ENCODE measurements around the gene RIPK1. TPM values are rescaled to one million over a fixed set of nuclear protein-coding genes. Genes with fewer than 3 reads are reported as not detected.
"Not testable (repeated sequence)": the region's sequence is repeated elsewhere in the genome, so short reads cannot be mapped to it uniquely, and the experiment has no call there.

RIPK1 gene
- total and polyA plus RNA-seq, 4 donors: 9.9 to 27.3 (median 22.5) TPM

GRCh38 chr6:3155416-3155815, 87.1 kb downstream of the RIPK1 start:
- H3K9me3 ChIP-seq (ENCODE audit: control insufficient read depth, low read length); ATAC-seq (ENCODE audit: low FRiP score); DNase-seq; H3K27me3 ChIP-seq (ENCODE audit: control insufficient read depth in 1 of 2, insufficient read depth in 2 of 2, low read length in 1 of 2); H3K4me1 ChIP-seq (ENCODE audit: control insufficient read depth in 1 of 2, insufficient read depth in 2 of 2, low read length in 2 of 2); H3K4me3 ChIP-seq (ENCODE audit: low read length in 2 of 2); H3K36me3 ChIP-seq (ENCODE audit: control insufficient read depth in 1 of 2, insufficient read depth in 2 of 2, low read length in 1 of 2); H3K27ac ChIP-seq (ENCODE audit: low read depth in 1 of 2, low read length in 2 of 2): not testable (repeated sequence)
- intact Hi-C loops (cut with DNase I): loop anchor here in 1 of 2 donors (5.0 kb wide), 1 partner anchor 77 kb away; no protein-coding TSS in a partner anchor
- WGBS, 2 donors: 57 to 61% methylated on average over 6 of the region's 6 CpGs

- not testable (repeated sequence) for H3K36me3 ChIP-seq (ENCODE audit: control insufficient read depth in 1 of 2, insufficient read depth in 2 of 2, low read length in 1 of 2); H3K27me3 ChIP-seq (ENCODE audit: control insufficient read depth in 1 of 2, insufficient read depth in 2 of 2, low read length in 1 of 2); H3K9me3 ChIP-seq (ENCODE audit: control insufficient read depth, low read length); H3K4me1 ChIP-seq (ENCODE audit: control insufficient read depth in 1 of 2, insufficient read depth in 2 of 2, low read length in 2 of 2); DNase-seq; H3K27ac ChIP-seq (ENCODE audit: low read depth in 1 of 2, low read length in 2 of 2)
- H3K4me3 ChIP-seq (ENCODE audit: low read length in 2 of 2): peak overlapping the region; percentile 69 to 81
- ATAC-seq (ENCODE audit: low FRiP score): peak; percentile 45
- WGBS, 2 donors: 6 to 7% methylated on average over 27 to 30 of the region's 32 CpGs
- intact Hi-C loops (cut with DNase I): loop anchor here (1.0 to 5.0 kb wide), 3 partner anchors 52 to 95 kb away; no protein-coding TSS in a partner anchor
These were observed 88.2 kb downstream of the RIPK1 start for GRCh38 chr6:3156184-3157130.

- DNase-seq (peak; percentile 92 to 95), ATAC-seq (ENCODE audit: low FRiP score) (peak; percentile 94)
- Histone ChIP-seq H3K36me3 (ENCODE audit: control insufficient read depth in 1 of 2, insufficient read depth in 2 of 2, low read length in 1 of 2) (no peaks in the 10 kb centered on the region), H3K27ac (ENCODE audit: low read depth in 1 of 2, low read length in 2 of 2) (peak within 1 kb of the TSS in 1 of 2 donors; percentile 58), H3K27me3 (ENCODE audit: control insufficient read depth in 1 of 2, insufficient read depth in 2 of 2, low read length in 1 of 2) (peaks cover 0 to 2% of the 10 kb centered on the region in 2 donors), H3K4me3 (ENCODE audit: low read length in 2 of 2) (peak within 1 kb of the TSS; percentile 83 to 89), H3K4me1 (ENCODE audit: control insufficient read depth in 1 of 2, insufficient read depth in 2 of 2, low read length in 2 of 2) (no peaks in the 10 kb centered on the region), H3K9me3 (ENCODE audit: control insufficient read depth, low read length) (no peaks in the 10 kb centered on the region)
- WGBS, 2 donors: 1% methylated on average over 64 to 95 of the region's 95 CpGs
- intact Hi-C loops (cut with DNase I): loop anchor here (1.0 to 5.0 kb wide), 3 partner anchors 51 to 94 kb away; no protein-coding TSS in a partner anchor
These were observed 89.0 kb downstream of the RIPK1 start, which contains the start of gene TUBB2A for GRCh38 chr6:3157131-3157933. TUBB2A (minus strand) TSS chr6:3157544; CDS start chr6:3157463, 81 bp downstream.

DNA sequence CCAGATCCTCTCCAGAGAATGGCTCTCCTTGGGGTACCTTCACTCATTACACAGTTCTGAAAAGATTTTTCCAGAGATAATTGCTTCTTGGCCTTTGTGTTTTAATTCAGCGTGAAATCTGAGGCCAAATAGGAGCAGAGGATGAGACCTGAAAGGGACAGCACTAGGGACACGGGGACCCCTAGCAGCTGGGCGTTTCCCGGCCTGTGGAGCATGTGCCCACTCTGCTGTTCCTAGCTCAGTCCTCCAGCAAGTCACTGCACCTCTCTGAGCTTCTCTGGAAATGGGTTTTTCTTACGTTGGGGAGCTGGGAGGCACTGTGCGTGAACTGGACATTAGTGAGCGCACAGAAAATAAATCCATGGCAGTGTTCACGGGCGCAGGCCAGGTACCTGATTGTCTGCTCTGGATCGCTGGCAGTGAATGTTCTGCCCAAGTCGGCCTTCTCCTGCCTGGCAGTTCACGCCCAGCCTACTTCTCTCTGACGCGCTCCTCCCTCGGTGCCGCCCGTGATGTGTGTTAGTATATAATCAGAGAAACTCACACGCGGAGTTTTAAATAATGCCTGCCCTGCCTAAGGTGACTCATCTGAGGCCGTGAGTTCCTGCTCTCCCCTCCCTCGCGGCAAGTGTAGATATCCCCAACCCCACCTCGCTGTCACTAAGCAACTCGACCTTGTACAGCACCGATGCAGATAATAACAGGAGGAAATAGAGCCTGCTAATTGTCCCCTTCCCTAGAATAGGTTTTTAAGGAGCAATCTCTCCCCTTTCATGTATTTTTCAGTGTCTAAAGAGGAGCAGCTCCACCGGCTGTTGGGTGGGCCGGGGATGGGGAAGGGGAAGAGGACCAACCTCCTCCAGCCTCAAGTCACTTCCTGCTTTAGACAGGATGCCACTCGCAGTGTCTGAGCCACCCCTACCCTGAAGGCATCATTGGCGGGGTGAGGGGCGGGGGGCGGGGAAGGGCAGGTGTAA, 91.8 kb downstream of the RIPK1 start:
- Histone ChIP-seq H3K9me3 (ENCODE audit: control insufficient read depth, low read length) (no peaks in the 10 kb centered on the region), H3K4me3 (ENCODE audit: low read length in 2 of 2) (no peak overlapping the region), H3K4me1 (ENCODE audit: control insufficient read depth in 1 of 2, insufficient read depth in 2 of 2, low read length in 2 of 2) (no peaks in the 10 kb centered on the region), H3K27ac (ENCODE audit: low read depth in 1 of 2, low read length in 2 of 2) (no peak overlapping the region), H3K36me3 (ENCODE audit: control insufficient read depth in 1 of 2, insufficient read depth in 2 of 2, low read length in 1 of 2) (no peaks in the 10 kb centered on the region), H3K27me3 (ENCODE audit: control insufficient read depth in 1 of 2, insufficient read depth in 2 of 2, low read length in 1 of 2) (peaks cover 0 to 2% of the 10 kb centered on the region in 2 donors)
- WGBS, 2 donors: 82 to 83% methylated on average over 31 of the region's 31 CpGs
- intact Hi-C loops (cut with DNase I): loop anchor here (5.0 kb wide), 1 partner anchor 72 kb away; no protein-coding TSS in a partner anchor
- no peak for ATAC-seq (ENCODE audit: low FRiP score)
- DNase-seq: peak in 1 of 2 donors; percentile 77

- Histone ChIP-seq H3K4me1 (ENCODE audit: control insufficient read depth in 1 of 2, insufficient read depth in 2 of 2, low read length in 2 of 2) (no peaks in the 10 kb centered on the region), H3K27me3 (ENCODE audit: control insufficient read depth in 1 of 2, insufficient read depth in 2 of 2, low read length in 1 of 2) (peaks cover 0 to 2% of the 10 kb centered on the region in 2 donors), H3K36me3 (ENCODE audit: control insufficient read depth in 1 of 2, insufficient read depth in 2 of 2, low read length in 1 of 2) (no peaks in the 10 kb centered on the region), H3K4me3 (ENCODE audit: low read length in 2 of 2) (peak overlapping the region in 1 of 2 donors; percentile 50), H3K27ac (ENCODE audit: low read depth in 1 of 2, low read length in 2 of 2) (no peak overlapping the region), H3K9me3 (ENCODE audit: control insufficient read depth, low read length) (no peaks in the 10 kb centered on the region)
- 57 to 71% methylated on average over 6 to 7 of the region's 7 CpGs for WGBS, 2 donors
- no peak for DNase-seq
- intact Hi-C loops (cut with DNase I): loop anchor here in 1 of 2 donors (2.0 to 5.0 kb wide), 2 partner anchors 70 to 95 kb away; no protein-coding TSS in a partner anchor
- ATAC-seq (ENCODE audit: low FRiP score): no peak
These were observed 93.8 kb downstream of the RIPK1 start for GRCh38 chr6:3162067-3162497.

DNA sequence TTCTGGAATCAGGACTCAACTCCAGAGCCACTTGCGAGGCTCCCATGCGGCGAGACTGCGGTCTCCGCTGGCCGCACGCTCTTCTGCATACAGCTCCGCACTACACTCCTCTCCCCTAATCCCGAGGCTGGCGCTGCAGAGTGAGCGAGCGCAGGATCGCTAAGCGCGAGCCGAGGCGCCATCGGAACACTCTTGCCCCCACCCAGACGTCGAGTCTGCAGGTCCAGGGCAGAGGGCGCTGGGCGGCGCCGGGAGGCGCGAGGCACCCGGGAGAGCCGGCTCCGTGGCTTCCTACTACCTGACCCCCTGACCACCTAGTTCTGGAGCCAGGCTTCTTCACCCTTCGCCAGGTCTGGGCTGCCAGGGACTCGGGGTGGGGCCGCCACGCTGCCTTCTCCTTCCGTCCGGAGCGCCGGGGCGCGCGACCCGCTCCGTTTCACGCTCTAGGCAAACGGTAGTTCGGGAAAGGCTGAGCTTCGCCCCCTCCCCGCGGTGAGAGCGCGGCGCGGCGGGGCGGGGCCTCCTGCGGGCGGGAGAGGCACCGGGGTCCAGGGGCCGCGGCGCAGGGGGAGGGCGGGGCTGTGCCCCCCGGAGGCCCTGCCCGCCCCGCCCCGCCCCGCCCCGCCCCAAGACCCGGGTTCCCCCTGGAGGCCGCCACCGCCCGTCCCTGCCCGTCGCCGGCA, 94.4 kb downstream of the RIPK1 start:
- Histone ChIP-seq H3K27me3 (ENCODE audit: control insufficient read depth in 1 of 2, insufficient read depth in 2 of 2, low read length in 1 of 2) (no peaks in the 10 kb centered on the region), H3K27ac (ENCODE audit: low read depth in 1 of 2, low read length in 2 of 2) (peak overlapping the region; percentile 10 to 42), H3K4me1 (ENCODE audit: control insufficient read depth in 1 of 2, insufficient read depth in 2 of 2, low read length in 2 of 2) (no peaks in the 10 kb centered on the region), H3K9me3 (ENCODE audit: control insufficient read depth, low read length) (no peaks in the 10 kb centered on the region), H3K36me3 (ENCODE audit: control insufficient read depth in 1 of 2, insufficient read depth in 2 of 2, low read length in 1 of 2) (no peaks in the 10 kb centered on the region), H3K4me3 (ENCODE audit: low read length in 2 of 2) (peak overlapping the region; percentile 3 to 50)
- DNase-seq: peak; percentile 81 to 89
- ATAC-seq (ENCODE audit: low FRiP score): peak; percentile 82
- intact Hi-C loops (cut with DNase I): loop anchor here in 1 of 2 donors (2.0 to 5.0 kb wide), 2 partner anchors 70 to 94 kb away; no protein-coding TSS in a partner anchor
- 1% methylated on average over 64 to 74 of the region's 74 CpGs for WGBS, 2 donors

- H3K4me3 ChIP-seq (ENCODE audit: low read length in 2 of 2): peak overlapping the region; percentile 3 to 50
- WGBS, 2 donors: 22% methylated on average over 13 of the region's 13 CpGs
- ATAC-seq (ENCODE audit: low FRiP score): no peak
- no peaks in the 10 kb centered on the region for H3K4me1 ChIP-seq (ENCODE audit: control insufficient read depth in 1 of 2, insufficient read depth in 2 of 2, low read length in 2 of 2)
- intact Hi-C loops (cut with DNase I): loop anchor here in 1 of 2 donors (2.0 to 5.0 kb wide), 2 partner anchors 69 to 94 kb away; no protein-coding TSS in a partner anchor
- H3K27ac ChIP-seq (ENCODE audit: low read depth in 1 of 2, low read length in 2 of 2): no peak overlapping the region
- H3K27me3 ChIP-seq (ENCODE audit: control insufficient read depth in 1 of 2, insufficient read depth in 2 of 2, low read length in 1 of 2): no peaks in the 10 kb centered on the region
- H3K9me3 ChIP-seq (ENCODE audit: control insufficient read depth, low read length): no peaks in the 10 kb centered on the region
- no peaks in the 10 kb centered on the region for H3K36me3 ChIP-seq (ENCODE audit: control insufficient read depth in 1 of 2, insufficient read depth in 2 of 2, low read length in 1 of 2)
- peak in 1 of 2 donors; percentile 76 for DNase-seq
These were observed 94.9 kb downstream of the RIPK1 start for GRCh38 chr6:3163248-3163594.

Data from aorta (tissue), 5 donors.